Neural progenitor cell (in vitro differentiated cells): Measurements from ENCODE around the gene PLEKHA7. TPM values are rescaled to one million over a fixed set of nuclear protein-coding genes. Genes with fewer than 3 reads are reported as not detected.

ENCODE experiments used
- DNase-seq: peaks from one replicate; pipeline ENCODE4 v3.0.0-alpha.2; 2016; ENCODE audit warnings: low spot score
- H2AFZ ChIP-seq: fragments of 200-600 bp; sonication (generic); replicated peaks from 2 replicates; pipeline ENCODE4 v1.6.1; 2016; ENCODE audit warnings: antibody characterized with exemption
- H3F3A ChIP-seq: fragments of 200-600 bp; sonication (generic); 2 replicates; pipeline ENCODE4 v1.6.1; 2016; ENCODE audit warnings: antibody characterized with exemption, low read depth
- H3K27ac ChIP-seq: fragments of 200-600 bp; sonication (generic); 2 replicates; pipeline ENCODE4 v1.5.1; 2016; ENCODE audit warnings: mild to moderate bottlenecking
- H3K27me3 ChIP-seq: fragments of 200-600 bp; sonication (generic); 2 replicates; pipeline ENCODE4 v1.6.1; 2016; ENCODE audit warnings: mild to moderate bottlenecking, moderate library complexity
- H3K36me3 ChIP-seq: fragments of 200-600 bp; sonication (generic); 2 replicates; pipeline ENCODE4 v1.5.1; 2016
- H3K4me1 ChIP-seq: fragments of 200-600 bp; sonication (generic); 2 replicates; pipeline ENCODE4 v1.6.1; 2016; ENCODE audit warnings: mixed run types
- H3K4me2 ChIP-seq: fragments of 200-600 bp; sonication (generic); 2 replicates; pipeline ENCODE4 v1.6.1; 2016
- H3K4me3 ChIP-seq: fragments of 200-600 bp; sonication (generic); 2 replicates; pipeline ENCODE4 v1.5.1; 2016
- H3K79me2 ChIP-seq: fragments of 200-600 bp; sonication (generic); 2 replicates; pipeline ENCODE4 v1.6.1; 2016; ENCODE audit warnings: low read depth
- H3K9ac ChIP-seq: fragments of 200-600 bp; sonication (generic); 2 replicates; pipeline ENCODE4 v1.6.1; 2016
- H3K9me3 ChIP-seq: fragments of 200-600 bp; sonication (generic); 2 replicates; pipeline ENCODE4 v1.5.1; 2016; ENCODE audit warnings: low read depth
- H4K20me1 ChIP-seq: fragments of 200-600 bp; sonication (generic); 2 replicates; pipeline ENCODE4 v1.6.1; 2016; ENCODE audit warnings: low read depth
- H3K27ac Mint-ChIP-seq: 3 replicates; pipeline ENCODE4 v1.8.0; 2021; ENCODE audit warnings: mixed read lengths
- H3K27me3 Mint-ChIP-seq: 2 replicates; pipeline ENCODE4 v1.8.0; 2022; ENCODE audit warnings: low read depth, mild to moderate bottlenecking, inconsistent platforms, moderate library complexity, mixed read lengths; ENCODE audit not compliant: insufficient read depth
- H3K36me3 Mint-ChIP-seq: 3 replicates; pipeline ENCODE4 v1.8.0; 2021; ENCODE audit warnings: mixed read lengths
- H3K4me1 Mint-ChIP-seq: 3 replicates; pipeline ENCODE4 v1.8.0; 2021; ENCODE audit warnings: mixed read lengths
- H3K4me3 Mint-ChIP-seq: 3 replicates; pipeline ENCODE4 v1.8.0; 2021; ENCODE audit warnings: mild to moderate bottlenecking, moderate library complexity, mixed read lengths
- H3K9me3 Mint-ChIP-seq: 3 replicates; pipeline ENCODE4 v1.8.0; 2020; ENCODE audit warnings: mixed read lengths
- CTCF ChIP-seq: fragments of 200-600 bp; sonication (generic); IDR thresholded peaks from 2 replicates; pipeline ENCODE4 v1.5.1; 2017; ENCODE audit warnings: antibody characterized with exemption, mild to moderate bottlenecking
- EZH2 ChIP-seq: fragments of 200-600 bp; sonication (generic); IDR thresholded peaks from 2 replicates; pipeline ENCODE4 v1.6.1; 2017; ENCODE audit warnings: antibody characterized with exemption, mild to moderate bottlenecking, moderate library complexity
- EZH2phosphoT487 ChIP-seq: fragments of 200-600 bp; sonication (generic); IDR thresholded peaks from 2 replicates; pipeline ENCODE4 v1.6.1; 2017; ENCODE audit warnings: antibody characterized with exemption
- total RNA-seq: library from RNA; depleted of rRNA; stranded (reverse); fragments of >200 nt; gene quantifications from 2 replicates; pipeline ENCODE4 v1.2.3, GENCODE V29; 2015; ENCODE audit warnings: low replicate concordance

The PLEKHA7 gene
- total RNA-seq, 1 donor from 2014 or later, result 20.3 TPM

GRCh38 chr11:16806791-16807190, 207.4 kb downstream of the PLEKHA7 start:
- peaks cover 15% of the 10 kb centered on the region for H3K4me1 Mint-ChIP-seq
- peaks cover 2% of the 10 kb centered on the region for H3K27me3 Mint-ChIP-seq
- H3K9me3 Mint-ChIP-seq, result no peaks in the 10 kb centered on the region

GRCh38 chr11:16805938-16806337, 208.3 kb downstream of the PLEKHA7 start:
- Histone ChIP-seq H3K9ac (no peak overlapping the region), H3F3A (no peaks in the 10 kb centered on the region), H3K4me3 (no peak overlapping the region), H3K79me2 (no peaks in the 10 kb centered on the region), H3K27ac (no peak overlapping the region), H4K20me1 (no peaks in the 10 kb centered on the region), H3K4me1 (peaks cover 13% of the 10 kb centered on the region), H3K36me3 (no peaks in the 10 kb centered on the region), H3K27me3 (no peaks in the 10 kb centered on the region), H3K4me2 (no peak overlapping the region), H3K9me3 (no peaks in the 10 kb centered on the region), H2AFZ (no peak overlapping the region)
- no peak for DNase-seq
- peaks cover 2% of the 10 kb centered on the region for H3K27me3 Mint-ChIP-seq
- no peak for TF ChIP-seq EZH2
- no peak for TF ChIP-seq EZH2phosphoT487
- TF ChIP-seq CTCF, result no peak
- peaks cover 13% of the 10 kb centered on the region for H3K4me1 Mint-ChIP-seq
- peaks cover 9% of the 10 kb centered on the region for H3K36me3 Mint-ChIP-seq
- H3K9me3 Mint-ChIP-seq, result no peaks in the 10 kb centered on the region
- no peak overlapping the region for H3K4me3 Mint-ChIP-seq
- H3K27ac Mint-ChIP-seq, result peak overlapping the region; percentile 36

More at GRCh38 chr11:16806791-16807190, 207.4 kb downstream of the PLEKHA7 start:
- Histone ChIP-seq H3K9me3 (no peaks in the 10 kb centered on the region), H3K9ac (no peak overlapping the region), H4K20me1 (no peaks in the 10 kb centered on the region), H3K27ac (no peak overlapping the region), H3F3A (peaks cover 1% of the 10 kb centered on the region), H3K4me2 (no peak overlapping the region), H3K4me3 (no peak overlapping the region), H3K4me1 (peaks cover 16% of the 10 kb centered on the region), H3K79me2 (no peaks in the 10 kb centered on the region), H2AFZ (no peak overlapping the region), H3K27me3 (no peaks in the 10 kb centered on the region), H3K36me3 (no peaks in the 10 kb centered on the region)
- TF ChIP-seq CTCF (no peak), EZH2phosphoT487 (no peak), EZH2 (no peak)
- Mint-ChIP-seq H3K27ac (peak overlapping the region; percentile 69), H3K36me3 (peaks cover 12% of the 10 kb centered on the region), H3K4me3 (no peak overlapping the region)
- no peak for DNase-seq

GRCh38 chr11:16804104-16804947, 209.9 kb downstream of the PLEKHA7 start:
- H3K4me3 Mint-ChIP-seq, result no peak overlapping the region
- no peaks in the 10 kb centered on the region for H3K27me3 Mint-ChIP-seq
- Histone ChIP-seq H3K9me3 (no peaks in the 10 kb centered on the region), H3F3A (no peaks in the 10 kb centered on the region), H3K4me2 (no peak overlapping the region), H4K20me1 (no peaks in the 10 kb centered on the region), H3K4me3 (no peak overlapping the region), H3K27ac (no peak overlapping the region), H3K36me3 (no peaks in the 10 kb centered on the region), H3K27me3 (no peaks in the 10 kb centered on the region), H3K79me2 (no peaks in the 10 kb centered on the region), H3K9ac (no peak overlapping the region), H2AFZ (no peak overlapping the region), H3K4me1 (peaks cover 11% of the 10 kb centered on the region)
- H3K4me1 Mint-ChIP-seq, result peaks cover 18% of the 10 kb centered on the region
- no peak overlapping the region for H3K27ac Mint-ChIP-seq
- TF ChIP-seq EZH2, result no peak
- peaks cover 12% of the 10 kb centered on the region for H3K36me3 Mint-ChIP-seq
- H3K9me3 Mint-ChIP-seq, result no peaks in the 10 kb centered on the region
- DNase-seq, result no peak
